ENCODE results near the gene ZNF880. TPM values are rescaled to one million over a fixed set of nuclear protein-coding genes. Genes with fewer than 3 reads are reported as not detected.

The ZNF880 gene
- total RNA-seq, 1 donor from 2014 or later, result 20.9 TPM

Other genes starting within 250 kb of the ZNF880 start
- gene ZNF616, start 230.0 kb upstream of the ZNF880 start, total RNA-seq, result 8.5 and 9.2 TPM in 2 replicates
- 10.2 and 10.7 TPM in 2 replicates for gene ZNF836, start 198.3 kb upstream of the ZNF880 start, total RNA-seq
- gene PPP2R1A, start 179.9 kb upstream of the ZNF880 start, total RNA-seq, result 154 and 363 TPM in 2 replicates
- 11.9 and 16.2 TPM in 2 replicates for gene ZNF766, start 100.3 kb upstream of the ZNF880 start, total RNA-seq
- 4.9 and 5.4 TPM in 2 replicates for gene ZNF480, start 72.8 kb upstream of the ZNF880 start, total RNA-seq
- gene ZNF610, start 33.7 kb upstream of the ZNF880 start, total RNA-seq, result 3.3 and 3.7 TPM in 2 replicates
- gene ZNF528, start 27.9 kb downstream of the ZNF880 start, total RNA-seq, result 12.2 and 13.8 TPM in 2 replicates
- gene ZNF534, start 59.2 kb downstream of the ZNF880 start, total RNA-seq, result not detected in 2 replicates
- gene ZNF578, start 83.6 kb downstream of the ZNF880 start, total RNA-seq, result 2.9 and 3.2 TPM in 2 replicates
- gene ZNF808, start 157.7 kb downstream of the ZNF880 start, total RNA-seq, result 23.3 and 31.1 TPM in 2 replicates
- gene ZNF701, start 200.4 kb downstream of the ZNF880 start, total RNA-seq, result 15.1 and 22.3 TPM in 2 replicates